GM23338 (cell line): ENCODE data around the gene NDUFA7. TPM values are rescaled to one million over a fixed set of nuclear protein-coding genes. Genes with fewer than 3 reads are reported as not detected.

Source experiments
- ATAC-seq: fragments of 200-7000 bp; cut with Tn5 transposase; 3 replicates; pipeline ENCODE4 v1.9.1; 2020
- DNase-seq: peaks from one replicate; pipeline ENCODE4 v3.0.0-alpha.2; 2015; ENCODE audit warnings: low spot score
- H2AFZ ChIP-seq: fragments of 200-600 bp; sonication (generic); 2 replicates; pipeline ENCODE4 v1.8.0; 2016; ENCODE audit warnings: antibody characterized with exemption, mild to moderate bottlenecking, moderate library complexity
- H3F3A ChIP-seq: fragments of 200-600 bp; sonication (generic); replicated peaks from 2 replicates; pipeline ENCODE4 v1.8.0; 2017; ENCODE audit warnings: antibody characterized with exemption, mixed run types, low read depth
- H3K27ac ChIP-seq: fragments of 200-600 bp; sonication (generic); 2 replicates; pipeline ENCODE4 v1.6.1; 2016; ENCODE audit warnings: low read depth
- H3K27me3 ChIP-seq: fragments of 200-600 bp; sonication (generic); 2 replicates; pipeline ENCODE4 v1.8.0; 2016; ENCODE audit warnings: mild to moderate bottlenecking, mixed run types, moderate library complexity; ENCODE audit not compliant: insufficient read depth
- H3K36me3 ChIP-seq: fragments of 200-600 bp; sonication (generic); 2 replicates; pipeline ENCODE4 v1.8.0; 2016; ENCODE audit warnings: mild to moderate bottlenecking; ENCODE audit not compliant: insufficient read depth
- H3K4me1 ChIP-seq: fragments of 200-600 bp; sonication (generic); 2 replicates; pipeline ENCODE4 v1.8.0; 2016; ENCODE audit warnings: mild to moderate bottlenecking, moderate library complexity; ENCODE audit not compliant: insufficient read depth
- H3K4me2 ChIP-seq: fragments of 200-600 bp; sonication (generic); 2 replicates; pipeline ENCODE4 v1.7.1; 2017; ENCODE audit warnings: mixed run types
- H3K4me3 ChIP-seq: fragments of 200-600 bp; sonication (generic); 2 replicates; pipeline ENCODE4 v1.6.1; 2016; ENCODE audit warnings: mixed run types
- H3K79me2 ChIP-seq: fragments of 200-600 bp; sonication (generic); replicated peaks from 2 replicates; pipeline ENCODE4 v1.8.0; 2017; ENCODE audit warnings: mild to moderate bottlenecking; ENCODE audit not compliant: insufficient read depth
- H3K9me2 ChIP-seq: fragments of 200-600 bp; sonication (generic); 2 replicates; pipeline ENCODE4 v1.8.0; 2017; ENCODE audit not compliant: insufficient read depth
- H4K20me1 ChIP-seq: fragments of 200-600 bp; sonication (generic); replicated peaks from 2 replicates; pipeline ENCODE4 v1.8.0; 2017; ENCODE audit warnings: mild to moderate bottlenecking; ENCODE audit not compliant: insufficient read depth
- H3K27ac Mint-ChIP-seq: 2 replicates; pipeline ENCODE4 v1.8.0; 2020; ENCODE audit warnings: inconsistent platforms, mild to moderate bottlenecking, moderate library complexity, mixed read lengths
- H3K27me3 Mint-ChIP-seq: 3 replicates; pipeline ENCODE4 v1.8.0; 2022; ENCODE audit warnings: low read depth, mild to moderate bottlenecking, moderate library complexity, mixed read lengths, inconsistent platforms; ENCODE audit not compliant: insufficient read depth, poor library complexity
- H3K36me3 Mint-ChIP-seq: 3 replicates; pipeline ENCODE4 v1.8.0; 2021; ENCODE audit warnings: low read depth, mild to moderate bottlenecking, inconsistent platforms, moderate library complexity, mixed read lengths
- H3K4me1 Mint-ChIP-seq: 3 replicates; pipeline ENCODE4 v1.8.0; 2020; ENCODE audit warnings: mild to moderate bottlenecking, inconsistent platforms, mixed read lengths
- H3K4me3 Mint-ChIP-seq: 3 replicates; pipeline ENCODE4 v1.8.0; 2021; ENCODE audit warnings: moderate library complexity, mild to moderate bottlenecking, inconsistent platforms, mixed read lengths
- H3K9me3 Mint-ChIP-seq: 3 replicates; pipeline ENCODE4 v1.8.0; 2020; ENCODE audit warnings: moderate library complexity, mild to moderate bottlenecking, inconsistent platforms, mixed read lengths
- CREB1 ChIP-seq: fragments of 250-450 bp; sonication (Bioruptor Pico); IDR thresholded peaks from 2 replicates; pipeline ENCODE4 v1.5.0; 2020; ENCODE audit warnings: low read depth, mild to moderate bottlenecking, moderate library complexity
- CTCF ChIP-seq, 2 experiments: fragments of 200-600 bp in 1 of 2; sonication (generic) in 1 of 2; conservative IDR thresholded peaks; 2 replicates each; pipeline versions ENCODE4 v1.5.1 to v1.6.1; 2016 to 2017; ENCODE audit warnings: antibody characterized with exemption in 2 of 2, low read depth in 2 of 2, mild to moderate bottlenecking in 2 of 2, moderate library complexity in 1 of 2
- ETS1 ChIP-seq: IDR thresholded peaks from 2 replicates; pipeline ENCODE4 v1.6.1; 2016; ENCODE audit warnings: antibody characterized with exemption
- EZH2 ChIP-seq: fragments of 200-600 bp; sonication (generic); IDR thresholded peaks from one replicate; pipeline ENCODE4 v1.8.0; 2017; ENCODE audit warnings: antibody characterized with exemption, mild to moderate bottlenecking, low read depth; ENCODE audit not compliant: unreplicated experiment
- EZH2phosphoT487 ChIP-seq: fragments of 200-600 bp; sonication (generic); IDR thresholded peaks from one replicate; pipeline ENCODE4 v1.8.1; 2018; ENCODE audit warnings: antibody characterized with exemption; ENCODE audit not compliant: unreplicated experiment
- JUNB ChIP-seq: IDR thresholded peaks from one replicate; pipeline ENCODE4 v1.6.1; 2016; ENCODE audit warnings: antibody characterized with exemption; ENCODE audit not compliant: unreplicated experiment
- NANOG ChIP-seq: IDR thresholded peaks from 2 replicates; pipeline ENCODE4 v1.6.1; 2016; ENCODE audit warnings: antibody characterized with exemption, borderline replicate concordance
- POLR2AphosphoS5 ChIP-seq: IDR thresholded peaks from 2 replicates; pipeline ENCODE4 v1.6.1; 2016; ENCODE audit warnings: antibody characterized with exemption, low read depth
- REST ChIP-seq: IDR thresholded peaks from one replicate; pipeline ENCODE4 v1.6.1; 2018; ENCODE audit warnings: antibody characterized with exemption; ENCODE audit not compliant: unreplicated experiment
- STAT1 ChIP-seq: IDR thresholded peaks from one replicate; pipeline ENCODE4 v1.6.1; 2016; ENCODE audit warnings: antibody characterized with exemption; ENCODE audit not compliant: unreplicated experiment
- ZNF114 ChIP-seq: fragments of 250-450 bp; sonication (Bioruptor Pico); IDR thresholded peaks from 2 replicates; pipeline ENCODE4 v1.5.0; 2020; ENCODE audit warnings: mild to moderate bottlenecking, moderate library complexity
- ZNF331 ChIP-seq: fragments of 250-450 bp; sonication (Bioruptor Pico); IDR thresholded peaks from 2 replicates; pipeline ENCODE4 v1.5.0; 2020; ENCODE audit warnings: low read depth, mild to moderate bottlenecking, moderate library complexity
- ZNF462 ChIP-seq: fragments of 250-450 bp; sonication (Bioruptor Pico); IDR thresholded peaks from 2 replicates; pipeline ENCODE4 v1.5.0; 2020; ENCODE audit warnings: mild to moderate bottlenecking, moderate library complexity
- polyA plus RNA-seq: library from polyadenylated mRNA; unstranded; fragments of >200 nt; fragmentation: Nextera tagmentation; extraction: Ambion mirVana; gene quantifications from 2 replicates; pipeline ENCODE4 v1.2.1, GENCODE V29; 2016
- total RNA-seq: library from RNA; depleted of rRNA; stranded (reverse); fragments of >200 nt; shearing (Covaris generic); gene quantifications from 2 replicates; pipeline ENCODE4 v1.2.3, GENCODE V29; 2014

NDUFA7 gene
- total and polyA plus RNA-seq, 2 experiments from 2014 or later, result 35.1 to 344 TPM

- H3K4me3 Mint-ChIP-seq, result no peak overlapping the region
- TF ChIP-seq CREB1, result no peak
- TF ChIP-seq REST, result no peak
- TF ChIP-seq ZNF331, result no peak
- TF ChIP-seq JUNB, result no peak
- no peak for TF ChIP-seq EZH2
- no peak for TF ChIP-seq POLR2AphosphoS5
- no peak for TF ChIP-seq NANOG
- no peak for TF ChIP-seq CTCF (conservative IDR thresholded peaks at IDR 0.05; ENCODE audit: low read depth in 2 of 2)
- no peak for TF ChIP-seq ETS1
- no peak for TF ChIP-seq ZNF114 (CRISPR knock-in tag)
- TF ChIP-seq ZNF462, result no peak
- no peak for TF ChIP-seq EZH2phosphoT487
- no peak for TF ChIP-seq STAT1
- Histone ChIP-seq H3K36me3 (no peaks in the 10 kb centered on the region), H3K4me1 (peaks cover 8% of the 10 kb centered on the region; the same call in 1 of the 2 replicates), H2AFZ (no peak overlapping the region), H3K27me3 (peaks cover 35% of the 10 kb centered on the region), H4K20me1 (no peaks in the 10 kb centered on the region; the same call in 1 of the 2 replicates), H3K79me2 (no peaks in the 10 kb centered on the region), H3K27ac (no peak overlapping the region), H3F3A (peaks cover 8% of the 10 kb centered on the region), H3K4me2 (no peak overlapping the region), H3K4me3 (no peak overlapping the region), H3K9me2 (no peaks in the 10 kb centered on the region)
- H3K36me3 Mint-ChIP-seq, result no peaks in the 10 kb centered on the region
- no peaks in the 10 kb centered on the region; the same call in 2 of the 3 replicates for H3K9me3 Mint-ChIP-seq
- H3K27ac Mint-ChIP-seq, result no peak overlapping the region
- no peak for DNase-seq
- no peak for ATAC-seq
- H3K27me3 Mint-ChIP-seq, result peaks cover 46% of the 10 kb centered on the region
- H3K4me1 Mint-ChIP-seq, result peaks cover 6% of the 10 kb centered on the region
Measured at GRCh38 chr19:8329996-8330395, 8.8 kb upstream of the NDUFA7 start.
